ENCODE measurements around the gene RBBP4.

Gene RBBP4

DNA sequence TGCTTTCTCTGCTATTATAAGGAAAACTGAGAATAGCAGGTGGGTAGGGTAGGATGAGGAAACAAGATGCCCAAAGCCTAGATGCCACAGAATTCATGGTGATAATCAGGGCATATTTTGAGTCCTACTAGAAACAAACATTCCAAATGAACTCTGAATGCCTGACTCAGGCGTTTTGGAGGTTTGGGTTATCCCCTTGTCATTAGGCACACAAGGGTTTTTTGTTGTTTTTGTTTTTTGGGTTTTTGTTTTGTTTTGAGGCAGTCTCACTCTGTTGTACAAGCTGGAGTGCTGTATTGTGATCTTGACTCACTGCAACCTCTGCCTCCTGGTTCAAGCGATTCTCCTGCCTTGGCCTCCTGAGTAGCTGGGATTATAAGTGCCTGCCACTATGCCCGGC, 32.4 kb downstream of the RBBP4 start:
- DNase-seq (ENCODE audit: low read depth): no peak
- no peak overlapping the region for H3K4me3 ChIP-seq (ENCODE audit: low read depth, low read length)
- TF ChIP-seq, protein P1, sequence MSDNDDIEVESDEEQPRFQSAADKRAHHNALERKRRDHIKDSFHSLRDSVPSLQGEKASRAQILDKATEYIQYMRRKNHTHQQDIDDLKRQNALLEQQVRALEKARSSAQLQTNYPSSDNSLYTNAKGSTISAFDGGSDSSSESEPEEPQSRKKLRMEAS (IDR thresholded peaks at IDR 0.05; ENCODE audit: low read depth, low read length): no peak
- TF ChIP-seq POLR2A (IDR thresholded peaks at IDR 0.05; ENCODE audit: extremely low read depth, insufficient read length) (no peak), MYC (IDR thresholded peaks at IDR 0.05; ENCODE audit: low read depth, low read length) (no peak)
- TF ChIP-seq, protein P2, sequence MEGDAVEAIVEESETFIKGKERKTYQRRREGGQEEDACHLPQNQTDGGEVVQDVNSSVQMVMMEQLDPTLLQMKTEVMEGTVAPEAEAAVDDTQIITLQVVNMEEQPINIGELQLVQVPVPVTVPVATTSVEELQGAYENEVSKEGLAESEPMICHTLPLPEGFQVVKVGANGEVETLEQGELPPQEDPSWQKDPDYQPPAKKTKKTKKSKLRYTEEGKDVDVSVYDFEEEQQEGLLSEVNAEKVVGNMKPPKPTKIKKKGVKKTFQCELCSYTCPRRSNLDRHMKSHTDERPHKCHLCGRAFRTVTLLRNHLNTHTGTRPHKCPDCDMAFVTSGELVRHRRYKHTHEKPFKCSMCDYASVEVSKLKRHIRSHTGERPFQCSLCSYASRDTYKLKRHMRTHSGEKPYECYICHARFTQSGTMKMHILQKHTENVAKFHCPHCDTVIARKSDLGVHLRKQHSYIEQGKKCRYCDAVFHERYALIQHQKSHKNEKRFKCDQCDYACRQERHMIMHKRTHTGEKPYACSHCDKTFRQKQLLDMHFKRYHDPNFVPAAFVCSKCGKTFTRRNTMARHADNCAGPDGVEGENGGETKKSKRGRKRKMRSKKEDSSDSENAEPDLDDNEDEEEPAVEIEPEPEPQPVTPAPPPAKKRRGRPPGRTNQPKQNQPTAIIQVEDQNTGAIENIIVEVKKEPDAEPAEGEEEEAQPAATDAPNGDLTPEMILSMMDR (IDR thresholded peaks at IDR 0.05; ENCODE audit: low read depth, low read length): no peak

DNA sequence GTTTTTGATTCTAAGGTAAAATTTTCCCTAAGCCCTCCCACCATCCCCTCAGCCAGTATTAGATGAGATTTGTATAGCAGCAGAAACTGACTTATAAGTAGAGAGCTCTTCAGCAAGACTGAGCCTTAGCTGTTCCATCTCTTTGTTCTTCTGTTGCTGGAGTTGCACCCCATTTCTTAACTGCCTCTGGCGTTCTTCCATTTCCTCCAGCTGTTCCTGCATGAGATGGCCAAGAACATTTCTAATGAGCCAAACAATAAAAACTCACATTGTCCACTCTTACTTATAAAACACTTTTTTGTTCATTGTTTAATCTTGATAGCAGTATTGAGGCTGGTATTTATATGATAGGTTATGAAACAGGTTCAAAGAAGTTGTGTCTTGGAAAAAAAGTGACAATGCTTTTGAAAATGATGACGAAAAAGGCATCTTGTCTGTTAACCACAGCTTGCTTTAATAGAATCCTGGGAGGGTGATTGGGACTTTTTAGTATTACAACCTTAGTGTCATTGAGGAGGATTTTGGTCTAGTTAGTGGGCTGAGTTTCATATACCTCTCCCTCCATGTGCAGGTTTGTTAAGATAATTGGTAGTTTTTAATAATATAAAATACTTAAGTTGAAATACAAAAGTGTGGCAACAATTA, 33.3 kb downstream of the RBBP4 start:
- DNase-seq (ENCODE audit: low read depth): no peak
- TF ChIP-seq MYC (IDR thresholded peaks at IDR 0.05; ENCODE audit: low read depth, low read length) (no peak), POLR2A (IDR thresholded peaks at IDR 0.05; ENCODE audit: extremely low read depth, insufficient read length) (no peak)
- TF ChIP-seq, protein P2 (IDR thresholded peaks at IDR 0.05; ENCODE audit: low read depth, low read length): no peak
- TF ChIP-seq, protein P1 (IDR thresholded peaks at IDR 0.05; ENCODE audit: low read depth, low read length): no peak
- H3K4me3 ChIP-seq (ENCODE audit: low read depth, low read length): no peak overlapping the region

DNA sequence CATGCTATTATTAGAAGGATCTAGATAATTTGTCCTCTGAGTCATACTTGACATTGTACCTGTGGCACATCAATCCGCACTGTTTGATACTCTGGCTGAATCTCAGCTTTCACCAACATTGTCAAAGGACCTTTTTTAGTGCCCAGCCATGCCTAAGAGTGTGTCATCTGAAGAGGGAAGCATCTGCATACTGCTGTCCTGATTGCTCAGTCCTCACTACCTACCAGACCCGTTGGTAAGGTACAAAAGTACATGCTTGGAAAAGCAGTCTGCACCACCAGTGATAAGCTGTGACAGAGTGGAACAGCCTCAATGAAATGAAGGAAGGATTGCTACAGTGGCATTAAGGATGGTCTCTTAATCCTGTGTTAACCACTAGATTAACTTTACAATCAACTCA, 34.5 kb downstream of the RBBP4 start:
- no peak for DNase-seq (ENCODE audit: low read depth)
- TF ChIP-seq, protein P1 (IDR thresholded peaks at IDR 0.05; ENCODE audit: low read depth, low read length): no peak
- TF ChIP-seq POLR2A (IDR thresholded peaks at IDR 0.05; ENCODE audit: extremely low read depth, insufficient read length): no peak
- no peak for TF ChIP-seq MYC (IDR thresholded peaks at IDR 0.05; ENCODE audit: low read depth, low read length)
- TF ChIP-seq, protein P2 (IDR thresholded peaks at IDR 0.05; ENCODE audit: low read depth, low read length): no peak

DNA sequence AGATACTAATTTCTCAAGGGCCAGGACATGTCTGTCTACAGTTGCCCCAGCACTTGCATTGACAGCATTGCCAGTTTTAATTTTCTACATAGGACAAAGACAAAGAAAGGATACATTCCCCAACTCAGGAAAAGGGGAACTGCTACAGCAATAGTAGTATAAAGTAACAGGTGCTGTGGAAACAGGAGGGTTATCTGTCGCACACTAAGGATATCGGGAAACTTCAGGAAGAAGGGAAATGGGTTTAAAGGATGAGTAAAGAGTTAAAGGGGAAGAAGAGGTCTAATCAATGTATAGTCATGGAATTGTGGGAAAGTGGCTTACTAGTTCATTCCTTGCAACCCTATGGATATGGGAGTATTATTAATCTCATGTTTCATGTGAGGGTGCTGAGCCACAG, 35.4 kb downstream of the RBBP4 start:
- no peak for DNase-seq (ENCODE audit: low read depth)
- H3K4me3 ChIP-seq (ENCODE audit: low read depth, low read length): no peak overlapping the region
- TF ChIP-seq, protein P2 (IDR thresholded peaks at IDR 0.05; ENCODE audit: low read depth, low read length): no peak
- TF ChIP-seq, protein P1 (IDR thresholded peaks at IDR 0.05; ENCODE audit: low read depth, low read length): no peak
- TF ChIP-seq MYC (IDR thresholded peaks at IDR 0.05; ENCODE audit: low read depth, low read length) (no peak), POLR2A (IDR thresholded peaks at IDR 0.05; ENCODE audit: extremely low read depth, insufficient read length) (no peak)

More for the DNA sequence above, 34.5 kb downstream of the RBBP4 start:
- H3K4me3 ChIP-seq (ENCODE audit: low read depth, low read length): no peak overlapping the region

DNA sequence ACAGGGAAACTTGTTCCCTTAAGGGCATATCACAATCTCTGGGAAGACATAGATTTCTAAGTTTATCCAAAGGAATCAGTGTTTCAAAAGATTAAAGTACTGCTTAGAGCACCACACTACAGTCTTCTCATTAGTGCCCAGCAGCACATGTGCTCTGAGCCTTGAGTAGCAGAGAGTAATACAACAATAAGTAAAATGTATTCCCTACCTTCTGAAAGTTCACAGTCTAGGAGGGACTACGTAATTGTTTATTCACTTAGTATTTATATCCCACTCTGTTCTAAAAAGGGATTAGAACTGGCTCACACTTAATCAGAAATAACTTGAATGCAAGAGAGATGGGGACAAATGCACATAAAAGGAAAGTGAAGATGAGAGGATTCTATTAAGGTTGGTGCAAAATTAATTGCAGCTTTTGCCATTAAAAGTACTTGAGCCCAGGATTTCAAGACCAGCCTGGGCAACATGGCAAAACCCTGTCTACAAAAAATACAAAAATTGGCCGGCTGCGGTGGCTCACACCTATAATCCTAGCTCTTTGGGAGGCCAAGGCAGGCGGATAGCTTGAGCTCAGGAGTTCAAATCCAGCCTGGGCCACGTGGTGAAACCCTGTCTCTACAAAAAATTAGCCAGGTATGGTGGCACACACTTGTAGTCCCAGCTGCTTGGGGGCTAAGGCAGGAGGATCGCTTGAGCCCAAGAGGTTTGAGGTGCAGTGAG, 42.6 kb downstream of the RBBP4 start:
- DNase-seq (ENCODE audit: low read depth): no peak
- TF ChIP-seq, protein P1 (IDR thresholded peaks at IDR 0.05; ENCODE audit: low read depth, low read length): no peak
- TF ChIP-seq POLR2A (IDR thresholded peaks at IDR 0.05; ENCODE audit: extremely low read depth, insufficient read length) (no peak), MYC (IDR thresholded peaks at IDR 0.05; ENCODE audit: low read depth, low read length) (no peak)
- TF ChIP-seq, protein P2 (IDR thresholded peaks at IDR 0.05; ENCODE audit: low read depth, low read length): no peak
- H3K4me3 ChIP-seq (ENCODE audit: low read depth, low read length): no peak overlapping the region

All from NB4 (cell line).